ENCODE results near the gene TDRD6.

DNA sequence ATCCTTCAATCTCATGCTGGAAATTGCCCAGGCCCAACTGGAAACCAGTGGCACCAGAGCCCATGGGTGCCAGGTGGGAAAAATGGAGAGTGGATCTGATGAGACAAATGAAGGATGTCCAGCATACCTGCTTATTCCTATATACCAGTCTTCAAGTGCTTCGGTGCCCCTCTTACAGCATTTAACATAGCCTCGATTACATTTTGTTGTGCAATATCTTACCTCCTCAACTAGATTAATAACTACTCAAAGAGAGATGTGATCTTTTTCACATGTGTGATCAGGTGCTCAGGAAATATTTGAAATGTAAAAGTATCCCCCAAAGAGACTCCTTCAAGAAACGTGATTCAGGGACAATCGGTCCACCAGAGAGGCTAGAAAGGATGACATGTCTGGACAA, 54.2 kb downstream of the TDRD6 start:
- TF ChIP-seq, protein P1, sequence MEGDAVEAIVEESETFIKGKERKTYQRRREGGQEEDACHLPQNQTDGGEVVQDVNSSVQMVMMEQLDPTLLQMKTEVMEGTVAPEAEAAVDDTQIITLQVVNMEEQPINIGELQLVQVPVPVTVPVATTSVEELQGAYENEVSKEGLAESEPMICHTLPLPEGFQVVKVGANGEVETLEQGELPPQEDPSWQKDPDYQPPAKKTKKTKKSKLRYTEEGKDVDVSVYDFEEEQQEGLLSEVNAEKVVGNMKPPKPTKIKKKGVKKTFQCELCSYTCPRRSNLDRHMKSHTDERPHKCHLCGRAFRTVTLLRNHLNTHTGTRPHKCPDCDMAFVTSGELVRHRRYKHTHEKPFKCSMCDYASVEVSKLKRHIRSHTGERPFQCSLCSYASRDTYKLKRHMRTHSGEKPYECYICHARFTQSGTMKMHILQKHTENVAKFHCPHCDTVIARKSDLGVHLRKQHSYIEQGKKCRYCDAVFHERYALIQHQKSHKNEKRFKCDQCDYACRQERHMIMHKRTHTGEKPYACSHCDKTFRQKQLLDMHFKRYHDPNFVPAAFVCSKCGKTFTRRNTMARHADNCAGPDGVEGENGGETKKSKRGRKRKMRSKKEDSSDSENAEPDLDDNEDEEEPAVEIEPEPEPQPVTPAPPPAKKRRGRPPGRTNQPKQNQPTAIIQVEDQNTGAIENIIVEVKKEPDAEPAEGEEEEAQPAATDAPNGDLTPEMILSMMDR (conservative IDR thresholded peaks at IDR 0.05): no peak
- no peak for TF ChIP-seq ZFX (IDR thresholded peaks at IDR 0.05)
